Adrenal gland (tissue), 12 donors: ENCODE data around the gene POLR2E. TPM values are rescaled to one million over a fixed set of nuclear protein-coding genes. Genes with fewer than 3 reads are reported as not detected.

Source experiments
- DNase-seq, 7 donors: peaks; one replicate each; pipeline ENCODE4 v3.0.0-alpha.2; 2019 to 2020
- H3K27ac ChIP-seq, 5 donors: fragments of 200-600 bp; sonication (generic) in 4 of 5; 1 replicate in 3 of 5; 2 replicates in 2 of 5; pipeline versions ENCODE4 v1.5.1 to v1.8.0; 2016 to 2020; ENCODE audit warnings: mild to moderate bottlenecking in 1 of 5
- H3K27me3 ChIP-seq: fragments of 200-600 bp; 2 replicates; pipeline ENCODE4 v1.8.0; 2021
- H3K36me3 ChIP-seq, 2 donors: fragments of 200-600 bp; replicated peaks in 1 of 2; 1 replicate in 1 of 2; 2 replicates in 1 of 2; pipeline versions ENCODE4 v1.5.1 to v1.8.0; 2018 to 2022
- H3K4me1 ChIP-seq, 2 donors: fragments of 200-600 bp; replicated peaks in 1 of 2; 1 replicate in 1 of 2; 2 replicates in 1 of 2; pipeline versions ENCODE4 v1.5.1 to v1.8.0; 2018 to 2021
- H3K4me3 ChIP-seq, 4 donors: fragments of 200-600 bp; sonication (generic) in 3 of 4; one replicate each; pipeline ENCODE4 v1.5.1; 2016 to 2018
- H3K9me3 ChIP-seq, 3 donors: fragments of 200-600 bp; sonication (generic) in 1 of 3; replicated peaks in 1 of 3; 1 replicate in 2 of 3; 2 replicates in 1 of 3; pipeline versions ENCODE4 v1.5.1 to v1.8.0; 2016 to 2021
- CTCF ChIP-seq, 6 experiments: fragments of 450-650 bp in 4 of 6; fragments of 200-600 bp in 2 of 6; sonication (generic) in 1 of 6; IDR thresholded peaks; 1 replicate in 5 of 6; 2 replicates in 1 of 6; pipeline versions ENCODE4 v1.5.1 to v1.8.0; 2016 to 2021; ENCODE audit warnings: antibody characterized with exemption in 6 of 6, mild to moderate bottlenecking in 2 of 6, moderate library complexity in 1 of 6
- POLR2A ChIP-seq, 2 donors: fragments of 450-650 bp; IDR thresholded peaks; one replicate each; pipeline ENCODE4 v1.6.1; 2017; ENCODE audit warnings: antibody characterized with exemption in 2 of 2, mild to moderate bottlenecking in 2 of 2, moderate library complexity in 1 of 2
- WGBS, 4 donors: extraction: QIAGEN DNeasy Blood & Tissue Kit in 2 of 4; methylation state at CpG; one replicate each; pipeline versions ENCODE4 v1.1.5 to v1.1.7; 2013 to 2017; 5-methylcytosine and 5-hydroxymethylcytosine counted together
- intact Hi-C, 2 donors: fragments of 100-400 bp; cut with DNase I; formaldehyde crosslinking; loops; one replicate each; pipeline versions ENCODE4 v1.14.1 to v1.15.0; 2022 to 2023
- polyA plus RNA-seq, 3 donors: library from polyadenylated mRNA; stranded (reverse); fragments of 200-250 nt in 2 of 3; fragments of 350-450 nt in 1 of 3; fragmentation: Illumina TruSeq in 1 of 3; extraction: RNeasy Lipid Tissue Mini Kit (QIAGEN cat#74804) in 1 of 3; gene quantifications; one replicate each; pipeline ENCODE4 v1.2.3, GENCODE V29; 2013 to 2014
- total RNA-seq, 9 donors: library from RNA; depleted of rRNA in 4 of 9; stranded (reverse); fragments of >200 nt in 4 of 9; fragments of 120-200 nt in 1 of 9; fragmentation: NEBNext Ultra II Directional in 1 of 9; extraction: Animal tissue kit (Norgen Biotek cat#: 25700) in 1 of 9; gene quantifications; one replicate each; pipeline versions ENCODE4 v1.1.0 to v1.2.4, GENCODE V29; 2013 to 2023
- donor health status: healthy with polysubstance abuse.
- donor health status: Bipolar disorder and iron deficiency.
- donor health status: DM: yes; HTN: yes; CAD: no.
- donor health status: DM: no; HTN: no; CAD: no.
- donor health status: DM: no; HTN: no; CAD: no.
- donor health status: DM: yes; HTN: yes; CAD: no.

POLR2E gene
- total and polyA plus RNA-seq, 12 donors: 74.7 to 231 (median 157) TPM

GRCh38 chr19:1097810-1098176, 2.6 kb upstream of the POLR2E start:
- H3K4me1 ChIP-seq: peaks cover 34 to 44% of the 10 kb centered on the region in 2 donors
- TF ChIP-seq CTCF (IDR thresholded peaks at IDR 0.05): no peak
- TF ChIP-seq POLR2A (IDR thresholded peaks at IDR 0.05): no peak
- intact Hi-C loops: no loop called here
- no peak for DNase-seq
- 69 to 76% (median 74%) methylated on average over 7 of the region's 7 CpGs for WGBS, 4 donors
- no peaks in the 10 kb centered on the region for H3K27me3 ChIP-seq
- no peak overlapping the region for H3K4me3 ChIP-seq
- H3K9me3 ChIP-seq: no peaks in the 10 kb centered on the region
- peaks cover 0 to 10% of the 10 kb centered on the region in 2 donors for H3K36me3 ChIP-seq
- no peak overlapping the region for H3K27ac ChIP-seq

GRCh38 chr19:1094655-1094977, 559 bp downstream of the POLR2E start:
- Histone ChIP-seq H3K27me3 (no peaks in the 10 kb centered on the region), H3K9me3 (no peaks in the 10 kb centered on the region), H3K4me1 (peaks cover 17 to 20% of the 10 kb centered on the region in 2 donors), H3K4me3 (peak overlapping the region; percentile 5 to 81 (median 56)), H3K27ac (peak overlapping the region in 3 of 5 donors; percentile 19 to 67 (median 63)), H3K36me3 (peaks cover 0 to 31% of the 10 kb centered on the region in 2 donors)
- TF ChIP-seq CTCF (IDR thresholded peaks at IDR 0.05): no peak
- TF ChIP-seq POLR2A (IDR thresholded peaks at IDR 0.05): no peak
- 0 to 18% (median 0%) methylated on average over 2 to 19 of the region's 19 CpGs for WGBS, 4 donors
- intact Hi-C loops: no loop called here
- DNase-seq: peak in 1 of 7 donors; percentile 31

- peaks cover 14 to 18% of the 10 kb centered on the region in 2 donors for H3K4me1 ChIP-seq
Measured at GRCh38 chr19:1093811-1094553, 1.2 kb downstream of the POLR2E start.

GRCh38 chr19:1093330-1093729, 1.8 kb downstream of the POLR2E start:
- 83 to 87% (median 85%) methylated on average over 14 to 15 of the region's 15 CpGs for whole genome bisulfite sequencing, 4 donors
- H3K27me3 ChIP-seq: no peaks in the 10 kb centered on the region
- peaks cover 0 to 43% of the 10 kb centered on the region in 2 donors for H3K36me3 ChIP-seq
- H3K27ac ChIP-seq: no peak overlapping the region
- H3K4me1 ChIP-seq: peaks cover 13 to 18% of the 10 kb centered on the region in 2 donors
- H3K9me3 ChIP-seq: no peaks in the 10 kb centered on the region
- TF ChIP-seq CTCF (IDR thresholded peaks at IDR 0.05) (no peak), POLR2A (IDR thresholded peaks at IDR 0.05) (no peak)
- no peak overlapping the region for H3K4me3 ChIP-seq
- no peak for DNase-seq
- intact Hi-C loops: no loop called here

More at GRCh38 chr19:1093811-1094553, 1.2 kb downstream of the POLR2E start:
- Histone ChIP-seq H3K4me3 (peak overlapping the region in 3 of 4 donors; percentile 5 to 81 (median 61)), H3K27me3 (no peaks in the 10 kb centered on the region), H3K9me3 (no peaks in the 10 kb centered on the region), H3K36me3 (peaks cover 0 to 38% of the 10 kb centered on the region in 2 donors), H3K27ac (no peak overlapping the region)
- intact Hi-C loops: no loop called here
- WGBS, 4 donors: 36 to 64% (median 58%) methylated on average over 13 to 32 of the region's 32 CpGs
- TF ChIP-seq POLR2A (IDR thresholded peaks at IDR 0.05) (no peak), CTCF (IDR thresholded peaks at IDR 0.05) (no peak)
- no peak for DNase-seq
